ENCODE data around the gene SMIM9.
"Not testable (repeated sequence)": the region's sequence is repeated elsewhere in the genome, so short reads cannot be mapped to it uniquely, and the experiment has no call there.

SMIM9 gene

GRCh38 chrX:154834562-154834961 is at the start of gene SMIM9:
TSS of gene SMIM9 (minus strand) at chrX:154834662. CDS start at chrX:154830856, 3,806 bp downstream.
- DNase-seq (ENCODE audit: low read depth in 2 of 2) = no peak

GRCh38 chrX:154884069-154884468 is 49.6 kb upstream of the SMIM9 start:
- DNase-seq (ENCODE audit: low read depth in 2 of 2) = not testable (repeated sequence)

GRCh38 chrX:154873329-154873728 is 38.9 kb upstream of the SMIM9 start:
- no peak for DNase-seq (ENCODE audit: low read depth in 2 of 2)

GRCh38 chrX:154868522-154868921 is 34.1 kb upstream of the SMIM9 start:
- DNase-seq (ENCODE audit: low read depth in 2 of 2) = not testable (repeated sequence)

- no peak for DNase-seq (ENCODE audit: low read depth in 2 of 2)
Measured at GRCh38 chrX:154855256-154855655, 20.8 kb upstream of the SMIM9 start.

- no peak for DNase-seq (ENCODE audit: low read depth in 2 of 2)
Measured at GRCh38 chrX:154850957-154851611, 16.6 kb upstream of the SMIM9 start.

GRCh38 chrX:154840856-154841255 is 6.4 kb upstream of the SMIM9 start:
- DNase-seq (ENCODE audit: low read depth in 2 of 2) = no peak

- DNase-seq (ENCODE audit: low read depth in 2 of 2) = no peak
Measured at GRCh38 chrX:154836163-154836562, 1.7 kb upstream of the SMIM9 start.

- no peak for DNase-seq (ENCODE audit: low read depth in 2 of 2)
Measured at GRCh38 chrX:154833746-154834274, 652 bp downstream of the SMIM9 start.

- DNase-seq (ENCODE audit: low read depth in 2 of 2) = no peak
Measured at GRCh38 chrX:154829926-154830442, 4.5 kb downstream of the SMIM9 start.

GRCh38 chrX:154829134-154829533 is 5.3 kb downstream of the SMIM9 start:
- DNase-seq (ENCODE audit: low read depth in 2 of 2) = no peak

GRCh38 chrX:154828016-154828408 is 6.5 kb downstream of the SMIM9 start:
- no peak for DNase-seq (ENCODE audit: low read depth in 2 of 2)

GRCh38 chrX:154827194-154828015 is 7.1 kb downstream of the SMIM9 start:
- DNase-seq (ENCODE audit: low read depth in 2 of 2) = no peak

GRCh38 chrX:154825586-154825985 is 8.9 kb downstream of the SMIM9 start:
- DNase-seq (ENCODE audit: low read depth in 2 of 2) = not testable (repeated sequence)

GRCh38 chrX:154824638-154825037 is 9.8 kb downstream of the SMIM9 start:
- no peak for DNase-seq (ENCODE audit: low read depth in 2 of 2)

GRCh38 chrX:154822029-154822428 is 12.4 kb downstream of the SMIM9 start:
- no peak for DNase-seq (ENCODE audit: low read depth in 2 of 2)

- DNase-seq (ENCODE audit: low read depth in 2 of 2) = no peak
Measured at GRCh38 chrX:154821523-154821922, 12.9 kb downstream of the SMIM9 start.

- DNase-seq (ENCODE audit: low read depth in 2 of 2) = no peak
Measured at GRCh38 chrX:154819771-154820341, 14.6 kb downstream of the SMIM9 start.

GRCh38 chrX:154818916-154819770 is 15.3 kb downstream of the SMIM9 start:
- DNase-seq (ENCODE audit: low read depth in 2 of 2) = no peak

- DNase-seq (ENCODE audit: low read depth in 2 of 2) = not testable (repeated sequence)
Measured at GRCh38 chrX:154817048-154817618, 17.3 kb downstream of the SMIM9 start.

- not testable (repeated sequence) for DNase-seq (ENCODE audit: low read depth in 2 of 2)
Measured at GRCh38 chrX:154816326-154816898, 18.1 kb downstream of the SMIM9 start.

All from stimulated activated CD8-positive, alpha-beta memory T cell treated with anti-CD3 and anti-CD28 coated beads, Interleukin-15, amount 100 ng/mL, for 4 hours (primary cell).